ENCODE results near the gene ZBTB7B. TPM values are rescaled to one million over a fixed set of nuclear protein-coding genes. Genes with fewer than 3 reads are reported as not detected.

ZBTB7B gene
- total RNA-seq, 1 experiment from 2014 or later: 38.3 TPM

DNA sequence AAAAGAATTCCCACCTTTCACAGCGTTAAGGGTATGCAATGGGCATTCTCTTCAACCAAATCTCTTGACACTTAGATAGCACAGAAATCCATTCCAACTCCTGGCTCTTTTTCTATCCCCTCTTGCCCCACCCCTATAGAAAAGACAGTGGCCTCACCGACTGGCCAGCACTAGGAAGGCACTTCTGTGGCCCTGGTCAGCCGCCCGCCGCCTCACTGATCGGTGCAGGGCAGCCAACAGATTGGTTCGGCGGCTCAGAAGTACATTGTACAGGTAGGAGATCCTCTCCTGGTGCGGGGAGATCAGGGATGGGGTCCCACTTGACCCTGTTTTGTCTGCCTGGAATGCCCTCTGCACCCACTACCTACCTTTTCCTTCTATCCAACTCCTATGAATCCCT, 21.7 kb downstream of the ZBTB7B start:
- WGBS (ENCODE audit: extremely low coverage, insufficient read length, low lambda C conversion rate): no CpG with 5 or more reads among the region's 9 CpGs
- no peak overlapping the region for H3K27ac Mint-ChIP-seq
- H3K9me3 Mint-ChIP-seq: no peaks in the 10 kb centered on the region

More for the DNA sequence above, 21.7 kb downstream of the ZBTB7B start:
- H3K56ac ChIP-seq (ENCODE audit: insufficient read length, low read depth, low read length): no peak overlapping the region
- H4K20me1 ChIP-seq (ENCODE audit: control insufficient read depth, insufficient read depth, insufficient read length): no peaks in the 10 kb centered on the region
- H3K9ac ChIP-seq (ENCODE audit: extremely low read depth, insufficient read length, low read length): no peak overlapping the region
- no peaks in the 10 kb centered on the region for H3K79me2 ChIP-seq (ENCODE audit: insufficient read depth, low read length)
- no peak overlapping the region for H4K5ac ChIP-seq (ENCODE audit: insufficient read length, low read depth, low read length)
- Mint-ChIP-seq H3K36me3 (ENCODE audit: insufficient read depth in 1 of 3, low read depth in 3 of 3) (peaks cover 0 to 4% (median 3%) of the 10 kb centered on the region in 3 experiments; a peak in 1 of 7 replicates), H3K27me3 (ENCODE audit: low read depth) (peaks cover 12% of the 10 kb centered on the region), H3K4me1 (peaks cover 15 to 32% of the 10 kb centered on the region in 2 experiments), H3K4me3 (no peak overlapping the region)
- no peak overlapping the region for H3K23ac ChIP-seq (ENCODE audit: insufficient read length, low read depth, low read length)
- H3K79me1 ChIP-seq (ENCODE audit: insufficient read depth, low read depth, low read length, poor library complexity, severe bottlenecking): no peaks in the 10 kb centered on the region
- H3T11ph ChIP-seq (ENCODE audit: low read length): no peak overlapping the region
- H2BK20ac ChIP-seq (ENCODE audit: low read depth, low read length, poor library complexity, severe bottlenecking): no peak overlapping the region
- H3K23me2 ChIP-seq (ENCODE audit: insufficient read length, low read depth, low read length, poor library complexity, severe bottlenecking): no peaks in the 10 kb centered on the region
- TF ChIP-seq, protein P1, sequence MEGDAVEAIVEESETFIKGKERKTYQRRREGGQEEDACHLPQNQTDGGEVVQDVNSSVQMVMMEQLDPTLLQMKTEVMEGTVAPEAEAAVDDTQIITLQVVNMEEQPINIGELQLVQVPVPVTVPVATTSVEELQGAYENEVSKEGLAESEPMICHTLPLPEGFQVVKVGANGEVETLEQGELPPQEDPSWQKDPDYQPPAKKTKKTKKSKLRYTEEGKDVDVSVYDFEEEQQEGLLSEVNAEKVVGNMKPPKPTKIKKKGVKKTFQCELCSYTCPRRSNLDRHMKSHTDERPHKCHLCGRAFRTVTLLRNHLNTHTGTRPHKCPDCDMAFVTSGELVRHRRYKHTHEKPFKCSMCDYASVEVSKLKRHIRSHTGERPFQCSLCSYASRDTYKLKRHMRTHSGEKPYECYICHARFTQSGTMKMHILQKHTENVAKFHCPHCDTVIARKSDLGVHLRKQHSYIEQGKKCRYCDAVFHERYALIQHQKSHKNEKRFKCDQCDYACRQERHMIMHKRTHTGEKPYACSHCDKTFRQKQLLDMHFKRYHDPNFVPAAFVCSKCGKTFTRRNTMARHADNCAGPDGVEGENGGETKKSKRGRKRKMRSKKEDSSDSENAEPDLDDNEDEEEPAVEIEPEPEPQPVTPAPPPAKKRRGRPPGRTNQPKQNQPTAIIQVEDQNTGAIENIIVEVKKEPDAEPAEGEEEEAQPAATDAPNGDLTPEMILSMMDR (conservative IDR thresholded peaks at IDR 0.05): no peak
- H2BK120ac ChIP-seq (ENCODE audit: low read depth, low read length, poor library complexity, severe bottlenecking): no peak overlapping the region
- no peak for DNase-seq
- no peaks in the 10 kb centered on the region for H3K4me1 ChIP-seq (ENCODE audit: insufficient read depth, low read length)
- H3K27me3 ChIP-seq (ENCODE audit: insufficient read depth, low read length): no peaks in the 10 kb centered on the region
- no peak overlapping the region for H3K18ac ChIP-seq (ENCODE audit: insufficient read length, low read depth, low read length)
- H3K14ac ChIP-seq (ENCODE audit: insufficient read depth, low read length): no peak overlapping the region
- no peak overlapping the region for H3K27ac ChIP-seq (ENCODE audit: insufficient read length, low read depth, low read length)
- no peak overlapping the region for H2AK5ac ChIP-seq (ENCODE audit: insufficient read length, low read length)
- no peak overlapping the region for H4K8ac ChIP-seq (replicated peaks; ENCODE audit: insufficient read length, low read depth, low read length)
- H4K91ac ChIP-seq (ENCODE audit: insufficient read length, low read depth, low read length): no peak overlapping the region
- no peak overlapping the region for H2BK15ac ChIP-seq (ENCODE audit: low read depth, low read length)
- H2BK5ac ChIP-seq (ENCODE audit: insufficient read length, low read length): no peak overlapping the region
- no peaks in the 10 kb centered on the region for H3K9me3 ChIP-seq (ENCODE audit: control insufficient read depth, low read depth, low read length)
- no peak overlapping the region for H2AFZ ChIP-seq (ENCODE audit: low read length)
- no peak overlapping the region for H3K4ac ChIP-seq (ENCODE audit: low read depth, low read length)
- no peak overlapping the region for H2BK12ac ChIP-seq (ENCODE audit: insufficient read length, low read depth, low read length)
- H3K4me2 ChIP-seq (ENCODE audit: insufficient read depth, insufficient read length, low read length): no peak overlapping the region
